Testis (tissue), 3 donors: ENCODE data around the gene SORT1. TPM values are rescaled to one million over a fixed set of nuclear protein-coding genes. Genes with fewer than 3 reads are reported as not detected.
"Not testable (repeated sequence)": the region's sequence is repeated elsewhere in the genome, so short reads cannot be mapped to it uniquely, and the experiment has no call there.

Experiments used
- DNase-seq: peaks from one replicate; pipeline ENCODE4 v3.0.0-alpha.2; 2019
- H3K27ac ChIP-seq, 2 donors: fragments of 200-600 bp; sonication (generic); one replicate each; pipeline ENCODE4 v1.5.1; 2019
- H3K27me3 ChIP-seq: fragments of 200-600 bp; sonication (generic); one replicate; pipeline ENCODE4 v1.5.1; 2019
- H3K36me3 ChIP-seq: fragments of 200-600 bp; sonication (generic); one replicate; pipeline ENCODE4 v1.5.1; 2017; ENCODE audit warnings: low read depth; ENCODE audit errors: missing control alignments
- H3K4me1 ChIP-seq: fragments of 200-600 bp; sonication (generic); one replicate; pipeline ENCODE4 v1.5.1; 2019
- H3K4me3 ChIP-seq, 2 donors: fragments of 200-600 bp; sonication (generic); one replicate each; pipeline ENCODE4 v1.5.1; 2017 to 2019
- H3K9me3 ChIP-seq: fragments of 200-600 bp; sonication (generic); one replicate; pipeline ENCODE4 v1.5.1; 2017
- CTCF ChIP-seq, 3 experiments: fragments of 450-650 bp in 2 of 3; fragments of 200-600 bp in 1 of 3; sonication (generic) in 1 of 3; IDR thresholded peaks; one replicate each; pipeline ENCODE4 v1.5.1; 2016 to 2019; ENCODE audit warnings: antibody characterized with exemption in 3 of 3, mild to moderate bottlenecking in 2 of 3, moderate library complexity in 1 of 3
- POLR2A ChIP-seq: fragments of 450-650 bp; IDR thresholded peaks from one replicate; pipeline ENCODE4 v1.6.1; 2017; ENCODE audit warnings: antibody characterized with exemption, mild to moderate bottlenecking, moderate library complexity
- whole genome bisulfite sequencing, 2 donors: methylation state at CpG; one replicate each; pipeline ENCODE4 v1.1.5; 2018; 5-methylcytosine and 5-hydroxymethylcytosine counted together
- intact Hi-C: fragments of 100-400 bp; cut with DNase I; formaldehyde crosslinking; loops from one replicate; pipeline ENCODE4 v1.15.1; 2023; ENCODE audit warnings: low total_unique reads
- polyA plus RNA-seq: library from polyadenylated mRNA; stranded (reverse); fragments of 350-450 nt; fragmentation: Illumina TruSeq; extraction: RNeasy Lipid Tissue Mini Kit (QIAGEN cat#74804); gene quantifications from one replicate; pipeline ENCODE4 v1.2.3, GENCODE V29; 2014; ENCODE audit warnings: low read depth, low replicate concordance; ENCODE audit not compliant: insufficient read depth
- total RNA-seq, 2 donors: library from RNA; depleted of rRNA; stranded (reverse); fragments of >200 nt; gene quantifications; one replicate each; pipeline ENCODE4 v1.2.3, GENCODE V29; 2016

Gene SORT1
- total and polyA plus RNA-seq, 3 donors from 2014 or later: 110 to 212 (median 174) TPM

GRCh38 chr1:109383087-109383779 lies 14.5 kb downstream of the SORT1 start:
- Histone ChIP-seq H3K4me3 (no peak overlapping the region), H3K27me3 (no peaks in the 10 kb centered on the region), H3K27ac (peak overlapping the region; percentile 5 to 76), H3K9me3 (no peaks in the 10 kb centered on the region), H3K4me1 (peaks cover 18% of the 10 kb centered on the region), H3K36me3 (no peaks in the 10 kb centered on the region)
- DNase-seq: no peak
- 61 to 64% methylated on average over 2 of the region's 2 CpGs for WGBS, 2 donors
- intact Hi-C loops: loop anchor here (10.0 kb wide), 1 partner anchor 78 kb away; the partner anchor contains the start of gene MYBPHL
- no peak for TF ChIP-seq CTCF (IDR thresholded peaks at IDR 0.05)
- TF ChIP-seq POLR2A: no peak

- H3K4me1 ChIP-seq: peaks cover 18% of the 10 kb centered on the region
These were observed 16.1 kb downstream of the SORT1 start for GRCh38 chr1:109381573-109381972.

GRCh38 chr1:109379907-109380306 lies 17.8 kb downstream of the SORT1 start:
- intact Hi-C loops: loop anchor here (10.0 kb wide), 1 partner anchor 75 kb away; the partner anchor contains the start of gene MYBPHL
- no peak for DNase-seq
- WGBS, 2 donors: 78 to 90% methylated on average over 3 of the region's 3 CpGs
- Histone ChIP-seq H3K27ac (no peak overlapping the region), H3K4me3 (no peak overlapping the region), H3K4me1 (peaks cover 7% of the 10 kb centered on the region), H3K36me3 (no peaks in the 10 kb centered on the region), H3K9me3 (no peaks in the 10 kb centered on the region), H3K27me3 (no peaks in the 10 kb centered on the region)
- no peak for TF ChIP-seq CTCF (IDR thresholded peaks at IDR 0.05)
- TF ChIP-seq POLR2A: no peak

More at GRCh38 chr1:109381573-109381972, 16.1 kb downstream of the SORT1 start:
- intact Hi-C loops: loop anchor here (10.0 kb wide), 1 partner anchor 77 kb away; the partner anchor contains the start of gene MYBPHL
- Histone ChIP-seq H3K27ac (peak overlapping the region in 1 of 2 donors; percentile 76), H3K9me3 (no peaks in the 10 kb centered on the region), H3K36me3 (no peaks in the 10 kb centered on the region), H3K27me3 (no peaks in the 10 kb centered on the region), H3K4me3 (no peak overlapping the region)
- WGBS, 2 donors: 48 to 71% methylated on average over 2 of the region's 2 CpGs
- TF ChIP-seq POLR2A (no peak), CTCF (IDR thresholded peaks at IDR 0.05) (no peak)
- no peak for DNase-seq

- Histone ChIP-seq H3K9me3 (no peaks in the 10 kb centered on the region), H3K4me1 (peaks cover 7% of the 10 kb centered on the region), H3K27me3 (no peaks in the 10 kb centered on the region), H3K27ac (no peak overlapping the region), H3K36me3 (no peaks in the 10 kb centered on the region), H3K4me3 (no peak overlapping the region)
- TF ChIP-seq CTCF (IDR thresholded peaks at IDR 0.05) (no peak), POLR2A (no peak)
- DNase-seq: no peak
- intact Hi-C loops: no loop called here
- WGBS, 2 donors: 75 to 78% methylated on average over 3 of the region's 3 CpGs
These were observed 18.3 kb downstream of the SORT1 start for GRCh38 chr1:109379422-109379821.

- WGBS, 2 donors: 87 to 97% methylated on average over 4 of the region's 4 CpGs
- peaks cover 12% of the 10 kb centered on the region for H3K4me1 ChIP-seq
- no peak for DNase-seq
- no peaks in the 10 kb centered on the region for H3K9me3 ChIP-seq
- no peaks in the 10 kb centered on the region for H3K36me3 ChIP-seq
- no peak overlapping the region for H3K4me3 ChIP-seq
- intact Hi-C loops: no loop called here
- H3K27ac ChIP-seq: no peak overlapping the region
- no peaks in the 10 kb centered on the region for H3K27me3 ChIP-seq
- TF ChIP-seq CTCF (IDR thresholded peaks at IDR 0.05): no peak
- no peak for TF ChIP-seq POLR2A
These were observed 20.0 kb downstream of the SORT1 start for GRCh38 chr1:109377698-109378097.

- Histone ChIP-seq H3K4me1 (peaks cover 34% of the 10 kb centered on the region), H3K27ac (peak overlapping the region; percentile 60 to 79)
- intact Hi-C loops: not testable (repeated sequence)
These were observed 24.0 kb downstream of the SORT1 start for GRCh38 chr1:109373696-109374095.

More at GRCh38 chr1:109373696-109374095, 24.0 kb downstream of the SORT1 start:
- not testable (repeated sequence) for H3K27me3 ChIP-seq, H3K36me3 ChIP-seq, H3K9me3 ChIP-seq, H3K4me3 ChIP-seq, DNase-seq
- WGBS, 2 donors: 83 to 92% methylated on average over 2 of the region's 2 CpGs
